GM18498 (cell line): ENCODE measurements around the gene PHACTR1.
"Not testable (repeated sequence)": the region's sequence is repeated elsewhere in the genome, so short reads cannot be mapped to it uniquely, and the experiment has no call there.

Source experiments
- ATAC-seq: cut with Tn5 transposase; IDR thresholded peaks from one replicate; pipeline ENCODE4 v1.9.1; 2021; ENCODE audit warnings: mild to moderate bottlenecking, moderate library complexity; ENCODE audit not compliant: unreplicated experiment

Gene PHACTR1

DNA sequence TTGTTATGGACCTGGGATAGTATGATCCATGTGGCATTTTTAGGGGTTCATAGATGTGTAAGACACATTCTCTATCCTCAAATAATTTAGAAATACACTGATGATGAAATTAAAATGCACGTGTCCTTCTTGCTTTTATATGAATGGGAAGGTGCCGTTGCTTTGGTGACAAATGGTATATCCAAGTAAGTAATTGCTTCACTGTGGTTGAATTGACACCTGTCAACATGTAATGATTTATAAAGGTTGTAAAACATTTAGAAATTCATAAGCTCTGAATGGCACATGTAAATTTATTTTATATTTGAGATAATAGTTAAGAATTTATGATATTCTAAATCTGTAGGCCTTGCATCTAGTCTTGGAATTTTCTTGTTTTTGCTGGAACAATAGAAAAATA lies 227.0 kb downstream of the PHACTR1 start:
- ATAC-seq = no peak

DNA sequence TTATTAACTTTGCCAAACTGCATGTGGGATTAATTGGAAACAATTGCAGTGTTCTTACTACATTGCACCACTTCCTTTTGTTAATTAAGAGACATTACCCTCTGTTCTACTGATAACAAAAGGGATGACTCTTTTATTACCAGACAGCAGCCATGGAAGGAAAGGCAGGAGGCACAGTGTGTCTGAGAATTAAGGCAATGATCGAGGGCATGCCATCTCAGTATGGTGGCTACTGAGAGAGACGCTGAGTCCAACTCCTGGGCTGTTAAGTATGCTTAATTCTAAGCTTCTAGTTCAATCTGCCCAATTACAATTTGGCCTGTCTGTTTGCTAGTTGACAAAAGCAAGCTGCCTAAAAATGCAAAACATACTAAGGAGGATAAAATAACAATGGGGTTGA lies 227.4 kb downstream of the PHACTR1 start:
- ATAC-seq = no peak

DNA sequence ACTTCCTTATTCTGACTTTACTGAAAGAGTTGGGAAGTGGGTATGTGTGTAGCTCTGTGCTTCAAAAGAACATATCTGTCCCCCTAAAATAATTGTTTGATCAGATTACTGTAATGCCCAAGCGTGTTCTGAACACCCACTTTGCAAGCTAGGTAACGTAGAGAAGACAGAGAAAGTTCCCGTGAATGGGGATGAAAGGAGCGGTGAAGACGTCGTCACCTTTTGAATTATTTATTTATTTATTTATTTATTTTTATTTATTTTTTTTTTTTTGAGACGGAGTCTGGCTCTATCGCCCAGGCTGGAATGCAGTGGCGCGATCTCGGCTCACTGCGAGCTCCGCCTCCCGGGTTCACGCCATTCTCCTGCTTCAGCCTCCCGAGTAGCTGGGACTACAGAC lies 228.0 kb downstream of the PHACTR1 start:
- not testable (repeated sequence) for ATAC-seq

DNA sequence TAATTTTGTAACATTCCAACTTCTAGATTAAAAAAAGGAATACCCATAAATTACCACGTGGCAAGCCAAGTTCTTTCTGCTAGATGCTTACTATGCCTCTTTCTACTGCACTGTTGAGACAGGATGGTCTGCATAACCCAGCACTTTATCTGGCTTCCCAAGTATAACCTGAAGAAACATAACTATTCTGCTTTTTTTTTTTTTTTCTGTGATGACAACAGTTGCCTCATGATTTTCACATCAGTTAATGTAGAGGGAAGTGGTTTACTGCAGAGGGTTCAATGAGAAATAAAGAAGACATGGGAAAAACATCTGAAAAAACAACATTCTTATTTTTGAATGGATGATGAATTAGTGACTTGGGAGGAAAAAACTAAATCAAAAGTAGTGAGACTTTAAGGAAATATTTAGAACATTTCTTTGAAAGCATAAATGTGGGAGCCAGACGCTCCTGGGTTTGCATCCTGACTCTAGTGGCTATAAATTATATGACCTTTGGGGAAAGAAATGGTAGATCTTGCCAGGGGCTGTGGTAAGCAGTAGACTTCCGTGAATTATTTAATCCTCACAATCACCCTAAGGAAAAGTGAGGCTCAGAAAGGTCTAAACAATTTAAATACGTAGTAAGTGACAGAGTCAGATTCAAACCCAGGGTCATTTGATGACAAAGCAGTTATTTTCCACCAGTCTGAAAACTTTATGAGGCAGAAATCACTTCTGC lies 230.7 kb downstream of the PHACTR1 start:
- no peak for ATAC-seq

DNA sequence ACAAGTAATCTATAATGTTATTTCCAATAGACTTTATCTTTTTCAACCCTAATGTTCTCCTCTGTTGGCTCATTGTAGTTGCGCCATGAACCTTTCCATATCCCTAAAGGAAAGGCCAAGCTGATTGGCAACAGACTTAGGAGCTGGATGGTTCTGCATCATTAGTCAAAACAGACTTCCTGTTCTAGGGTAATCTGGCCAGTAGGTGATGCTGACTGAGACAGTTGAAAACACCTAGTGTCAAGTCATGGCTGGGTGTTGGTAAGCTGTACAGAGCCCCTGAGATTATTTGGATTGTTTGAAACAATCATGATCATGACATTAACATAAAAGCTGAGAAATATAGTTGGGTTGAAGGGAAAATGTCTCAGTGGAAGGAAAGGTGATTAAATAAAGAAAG lies 231.4 kb downstream of the PHACTR1 start:
- ATAC-seq = no peak

DNA sequence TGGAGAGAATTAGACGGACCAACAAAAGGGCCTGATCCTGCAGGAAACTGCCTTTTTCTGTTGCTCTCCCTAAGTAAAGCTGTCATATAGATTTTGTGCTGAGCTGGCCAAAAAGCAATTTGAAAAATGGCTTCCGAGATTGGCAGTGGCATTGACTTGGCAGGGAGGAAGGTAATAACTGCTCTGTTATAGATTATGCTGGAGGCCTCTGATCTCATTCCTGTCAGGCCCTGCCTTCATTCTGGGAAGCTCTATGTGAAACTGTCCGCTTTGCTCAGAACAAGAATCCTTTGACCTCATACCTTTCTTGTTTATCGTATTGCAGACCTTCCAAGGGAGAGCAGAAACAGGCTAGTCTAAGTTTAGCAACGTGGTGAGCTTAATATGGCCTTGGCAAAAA lies 234.4 kb downstream of the PHACTR1 start:
- ATAC-seq = no peak

DNA sequence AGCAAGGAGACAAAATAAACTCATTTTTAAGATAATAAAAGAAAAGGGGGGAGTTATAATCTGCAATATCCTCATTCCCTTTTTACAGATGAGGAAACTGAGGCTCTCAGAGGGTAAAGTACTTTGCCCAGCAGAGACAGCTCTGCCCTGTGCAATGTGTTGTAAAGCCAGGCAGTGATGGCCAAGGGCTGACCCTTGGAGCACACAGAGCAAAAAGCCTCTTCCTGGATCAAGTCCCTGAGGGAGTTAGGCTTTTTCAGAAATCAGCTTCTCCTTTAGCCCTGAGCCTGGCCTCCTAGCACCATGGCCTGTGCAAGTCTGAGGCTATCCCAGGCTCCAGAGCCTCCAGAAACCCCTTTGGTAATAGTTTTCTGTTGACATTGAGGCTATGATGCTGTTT lies 234.8 kb downstream of the PHACTR1 start:
- ATAC-seq = no peak

DNA sequence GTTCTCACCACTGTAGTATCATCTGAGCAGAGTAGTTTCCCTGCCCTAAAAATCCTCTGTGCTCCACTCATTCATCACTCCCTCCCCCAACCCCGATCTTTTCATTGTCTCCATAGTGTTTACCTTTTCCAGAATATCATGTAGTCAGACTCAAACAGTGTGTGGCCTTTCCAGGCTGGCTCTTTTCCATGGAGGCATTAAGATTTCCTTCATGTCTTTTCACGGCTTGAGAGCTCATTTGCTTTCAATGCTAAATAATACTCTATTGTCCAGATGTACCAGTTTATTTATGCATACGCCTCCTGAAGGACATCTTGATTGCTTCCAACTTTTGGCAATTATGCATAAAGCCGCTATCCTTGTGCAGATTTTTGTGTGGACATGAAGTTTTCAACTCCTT lies 235.8 kb downstream of the PHACTR1 start:
- ATAC-seq = no peak

DNA sequence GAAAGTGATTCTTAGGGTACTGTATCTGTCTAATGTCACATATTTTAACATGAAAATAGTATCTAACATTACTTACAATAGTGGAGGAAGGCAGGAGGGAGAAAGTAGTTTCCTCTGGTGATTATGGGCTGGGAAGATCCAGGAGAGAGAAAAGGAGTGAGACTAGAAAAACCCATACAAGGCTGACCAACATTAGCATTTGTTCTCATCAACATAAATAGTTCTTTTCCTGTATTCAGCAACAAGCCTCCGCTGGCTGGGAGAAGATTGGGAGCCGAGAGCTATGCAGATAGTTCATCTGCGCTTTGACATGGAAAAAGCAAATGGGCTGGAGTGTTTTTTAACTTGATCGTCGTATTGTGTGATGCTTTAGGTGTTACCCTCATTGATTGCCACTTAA lies 239.4 kb downstream of the PHACTR1 start:
- no peak for ATAC-seq

DNA sequence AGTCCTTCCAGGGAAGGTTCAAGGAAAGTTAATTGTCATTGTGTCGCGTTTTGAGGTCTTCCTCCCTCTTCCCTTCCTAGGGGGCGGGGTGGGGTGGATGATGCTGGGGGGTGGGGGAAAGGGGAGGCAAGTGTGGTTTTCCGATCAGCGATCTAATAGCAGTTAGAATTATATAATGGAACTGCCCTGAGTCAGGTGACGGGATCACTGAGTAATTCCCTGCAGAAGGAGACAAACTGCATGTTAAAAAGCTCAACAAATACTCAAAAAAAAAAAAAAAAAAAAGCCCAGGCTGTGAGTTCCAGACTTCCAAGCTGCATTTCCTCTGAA lies 240.4 kb downstream of the PHACTR1 start:
- ATAC-seq = no peak

DNA sequence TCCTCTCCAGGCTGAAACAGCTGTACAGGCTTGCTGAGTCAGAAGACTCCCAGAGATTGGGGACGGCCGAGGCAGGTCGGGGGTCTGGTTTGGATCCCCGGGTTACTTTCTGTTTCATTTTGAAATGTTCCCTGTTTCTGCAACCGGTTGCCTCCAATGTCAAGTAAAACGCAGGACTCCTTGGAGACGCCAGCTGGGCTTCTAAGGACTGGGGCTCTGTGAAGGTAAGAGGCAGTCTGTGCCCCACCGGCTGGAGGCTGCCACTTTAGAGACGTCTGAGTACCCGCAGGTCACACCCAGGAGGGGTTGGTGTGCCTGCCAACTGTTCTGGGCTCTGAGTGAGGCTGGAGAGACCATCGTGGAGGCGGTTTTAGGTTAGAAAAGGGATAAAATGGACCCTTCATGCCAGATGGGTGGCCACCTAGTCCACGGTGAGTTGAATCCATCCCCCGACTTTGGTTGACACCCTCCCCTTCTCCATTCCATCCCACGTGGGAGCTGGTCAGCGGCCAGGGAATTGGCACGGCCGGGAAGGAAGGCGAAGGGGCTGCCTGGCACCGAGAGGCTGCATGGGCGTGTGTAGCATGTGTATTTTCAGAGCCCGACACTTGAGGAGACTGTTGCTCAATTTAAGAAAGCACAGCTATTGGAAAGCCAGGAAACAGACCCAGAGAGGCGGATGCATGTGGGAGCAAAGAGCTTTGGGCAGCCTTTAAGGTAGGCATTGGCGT lies 240.9 kb downstream of the PHACTR1 start:
- ATAC-seq = no peak

DNA sequence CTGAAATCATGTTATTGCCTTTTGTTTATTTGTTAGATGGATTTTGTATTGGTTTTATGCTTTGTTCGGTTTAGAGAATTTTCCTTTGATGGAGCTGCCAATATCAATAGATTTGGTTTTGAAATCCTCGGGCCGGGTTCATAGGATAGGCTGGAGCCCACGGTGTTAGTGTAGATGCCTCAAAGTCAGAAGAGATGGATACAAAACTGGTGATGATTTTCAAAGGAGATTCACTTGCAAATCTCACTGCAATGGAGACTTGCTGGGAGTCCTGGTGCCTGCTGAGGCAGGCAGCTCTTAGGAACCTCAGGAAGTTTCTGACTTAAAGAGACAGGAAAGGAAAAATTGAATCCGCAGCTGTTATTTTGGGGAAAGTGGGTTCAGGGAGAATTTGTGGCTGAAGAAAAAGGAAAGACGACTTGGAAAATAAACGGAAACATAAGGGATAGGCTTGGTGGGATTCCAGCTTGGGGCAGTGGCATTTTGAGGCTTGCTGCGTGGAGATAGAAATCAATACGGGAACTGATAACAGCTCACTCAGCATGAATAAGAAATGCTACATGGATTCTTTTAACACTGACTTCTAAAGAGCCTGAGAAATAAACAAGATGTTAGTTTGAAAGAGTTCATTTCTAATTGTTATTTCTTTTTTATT lies 241.6 kb downstream of the PHACTR1 start:
- ATAC-seq = no peak

DNA sequence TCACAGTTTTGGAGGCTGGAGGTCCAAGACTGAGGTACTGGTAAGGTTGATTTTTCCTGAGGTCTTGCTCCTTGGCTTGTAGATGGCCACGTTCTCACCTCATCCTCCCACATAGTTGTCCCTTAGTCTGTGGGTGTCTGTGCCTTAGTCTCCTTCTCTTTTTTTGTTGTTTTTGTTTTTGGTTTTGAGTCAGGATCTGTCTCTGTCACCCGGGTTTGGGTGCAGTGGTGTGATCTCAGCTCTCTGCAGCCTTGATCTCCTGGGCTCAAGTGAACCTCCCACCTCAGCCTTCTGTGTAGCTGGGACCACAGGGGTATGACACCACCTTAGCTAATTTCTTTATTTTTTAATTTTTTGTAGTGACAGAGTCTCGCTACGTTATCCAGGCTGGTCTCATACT lies 245.2 kb downstream of the PHACTR1 start:
- no peak for ATAC-seq

DNA sequence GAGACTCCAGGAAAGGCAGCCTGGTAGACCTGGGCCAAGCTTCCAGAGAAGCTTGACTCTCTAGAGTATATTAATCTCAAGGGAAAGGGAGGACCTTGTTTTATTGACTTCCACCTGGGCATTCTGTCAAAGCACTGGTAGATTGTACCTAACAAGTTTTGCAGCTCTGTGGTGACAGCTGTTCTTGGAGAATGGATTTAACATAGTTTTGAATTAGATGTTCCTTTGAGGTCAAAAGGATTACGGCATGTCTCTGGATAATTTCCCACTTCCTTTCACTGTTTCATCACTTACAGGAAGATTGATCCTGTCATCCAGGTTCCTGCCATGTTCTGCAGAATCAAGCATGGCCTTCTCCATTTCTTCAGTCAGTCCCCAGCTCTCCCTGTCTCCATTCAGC lies 246.0 kb downstream of the PHACTR1 start:
- no peak for ATAC-seq

DNA sequence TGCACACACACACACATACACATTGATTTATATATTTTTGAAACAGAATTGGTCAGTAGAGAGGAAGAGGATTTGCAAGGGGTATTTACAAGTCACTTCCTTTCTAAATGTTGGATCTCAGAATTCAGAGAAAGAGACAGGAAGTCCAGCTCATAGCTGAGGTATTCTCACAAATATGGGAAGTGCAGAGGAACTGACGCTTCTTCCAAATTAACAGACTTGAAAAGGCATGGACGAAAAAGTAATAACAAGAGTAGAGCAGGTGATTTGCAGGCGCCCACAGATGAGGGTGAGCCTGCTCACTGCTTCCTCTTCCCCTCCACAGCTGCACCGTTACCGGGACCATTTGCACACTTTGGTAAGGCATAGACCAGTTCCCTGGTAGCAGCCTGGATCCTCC lies 246.4 kb downstream of the PHACTR1 start:
- ATAC-seq = no peak

DNA sequence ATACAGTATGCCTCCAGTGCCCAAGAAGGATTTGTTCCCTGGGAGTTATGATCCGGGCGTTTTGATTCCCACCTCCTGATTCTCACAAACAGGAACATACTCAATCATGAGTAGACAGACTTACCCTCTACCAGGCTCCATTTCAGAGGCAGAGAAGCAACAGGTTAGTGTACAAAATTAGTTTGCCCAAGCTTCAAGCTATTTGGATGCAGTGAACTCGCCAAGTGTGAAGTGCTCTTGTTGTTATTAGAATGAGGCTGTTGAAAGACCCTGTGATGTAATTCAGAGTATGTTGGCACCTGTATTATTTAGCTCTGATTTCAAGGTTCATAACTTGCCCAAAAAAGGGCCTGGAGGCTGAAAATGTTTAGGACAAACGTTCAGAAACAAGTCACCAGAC lies 247.0 kb downstream of the PHACTR1 start:
- ATAC-seq = no peak

DNA sequence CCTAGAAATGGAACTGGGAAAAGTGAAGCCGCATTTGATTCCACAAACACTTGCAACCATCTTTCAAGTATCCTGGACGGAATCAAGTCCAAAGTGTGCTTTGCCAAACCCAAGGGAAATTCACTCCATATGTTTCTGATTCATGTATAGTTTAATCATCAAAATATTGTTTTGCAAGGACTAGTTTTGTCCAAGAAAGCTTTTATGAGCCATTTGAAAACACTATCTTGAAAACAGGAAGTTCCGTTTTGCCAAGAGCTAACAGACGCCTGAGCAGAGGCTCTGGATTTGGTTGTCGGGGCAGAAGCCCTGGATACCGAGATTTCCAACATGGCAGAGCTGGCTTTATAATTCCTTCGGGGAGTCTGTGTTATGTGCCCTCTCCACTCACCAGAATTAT lies 251.1 kb downstream of the PHACTR1 start:
- no peak for ATAC-seq

DNA sequence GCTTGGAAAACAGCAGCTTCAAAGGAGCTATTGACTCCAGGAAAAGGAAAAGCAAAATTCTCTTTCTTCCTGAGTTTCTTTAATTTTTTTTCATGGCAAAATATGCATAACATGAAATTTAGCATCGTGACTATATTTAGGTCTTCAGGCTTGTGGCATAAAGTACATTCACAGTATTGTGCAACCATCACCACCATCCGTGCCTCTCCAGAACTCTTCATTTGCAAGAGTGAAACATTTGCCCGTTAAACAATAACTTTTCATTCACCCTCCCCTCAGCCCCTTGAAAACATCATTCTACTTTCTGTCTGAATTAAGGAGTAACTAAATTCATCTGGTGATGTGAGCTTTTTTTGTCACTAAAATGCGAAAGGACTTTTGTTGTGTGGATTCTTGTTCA lies 251.7 kb downstream of the PHACTR1 start:
- no peak for ATAC-seq

DNA sequence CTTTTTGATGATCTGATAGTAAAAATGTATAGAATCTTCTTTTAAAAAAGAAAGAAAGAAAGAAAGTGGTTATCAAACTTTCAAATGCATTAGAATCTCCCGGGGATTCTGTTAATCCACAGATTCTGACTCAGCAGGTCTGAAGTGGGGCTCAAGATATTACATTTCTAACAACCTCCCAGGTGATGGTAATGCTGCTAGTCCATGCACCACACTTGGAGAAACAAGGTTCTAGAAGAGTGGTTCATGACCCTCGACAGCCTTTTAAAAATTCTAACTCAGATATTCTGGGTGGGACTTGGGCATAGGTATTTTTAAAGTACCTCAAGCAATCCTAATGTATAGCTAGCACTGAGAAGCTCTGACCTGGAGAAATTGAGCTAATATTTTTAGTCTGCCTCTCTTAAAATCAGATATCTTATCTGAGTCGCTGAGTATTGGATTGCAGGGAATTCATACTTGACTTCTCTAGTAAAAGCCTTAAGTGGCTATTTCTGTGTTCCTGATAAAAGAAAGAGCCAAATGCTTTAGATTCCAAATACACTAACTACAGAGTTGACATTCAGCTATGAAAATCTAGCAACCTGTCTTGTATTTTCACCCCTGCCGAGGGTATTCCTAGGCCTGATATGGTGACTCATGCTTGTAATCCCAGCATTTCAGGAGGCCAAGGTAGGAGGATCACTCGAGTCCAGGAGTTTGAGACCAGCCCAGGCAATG lies 252.4 kb downstream of the PHACTR1 start:
- ATAC-seq = no peak

DNA sequence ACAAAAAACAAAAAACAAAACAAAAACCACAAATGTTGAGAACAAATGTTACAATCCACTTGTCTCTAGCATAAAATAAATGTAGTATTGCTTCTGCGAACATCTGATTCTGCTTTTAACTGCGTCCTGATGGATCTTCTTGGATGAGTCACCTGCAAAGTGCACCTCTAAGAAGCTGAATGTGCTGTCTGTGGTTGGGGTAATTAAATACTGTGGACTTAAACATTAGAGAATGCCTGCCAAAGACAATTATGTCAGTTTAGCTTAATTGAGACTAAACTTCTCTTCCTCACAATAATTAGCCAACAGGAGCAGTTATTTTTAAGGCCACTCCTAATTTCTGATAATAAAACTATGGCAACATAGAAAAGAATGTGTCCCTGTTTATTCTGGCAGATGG lies 253.4 kb downstream of the PHACTR1 start:
- ATAC-seq = no peak

DNA sequence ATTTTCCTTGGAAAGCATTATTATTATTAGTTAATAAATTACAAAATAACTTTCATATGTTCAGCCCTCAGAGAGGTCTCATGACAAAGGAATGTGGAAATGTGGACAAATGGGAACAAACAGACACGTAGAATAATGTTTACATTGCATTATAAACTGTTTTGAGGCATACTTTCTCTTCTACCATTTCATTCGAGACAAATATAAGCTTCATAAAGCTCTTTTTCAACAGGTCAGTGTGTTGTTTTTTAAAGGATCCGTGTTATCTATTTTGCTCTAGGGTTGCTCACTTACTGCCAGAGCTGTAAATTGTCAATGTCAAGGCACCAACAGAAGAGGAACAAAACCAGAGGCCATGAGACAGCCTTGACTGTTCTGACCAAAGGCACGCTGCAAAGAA lies 256.8 kb downstream of the PHACTR1 start:
- ATAC-seq = no peak

DNA sequence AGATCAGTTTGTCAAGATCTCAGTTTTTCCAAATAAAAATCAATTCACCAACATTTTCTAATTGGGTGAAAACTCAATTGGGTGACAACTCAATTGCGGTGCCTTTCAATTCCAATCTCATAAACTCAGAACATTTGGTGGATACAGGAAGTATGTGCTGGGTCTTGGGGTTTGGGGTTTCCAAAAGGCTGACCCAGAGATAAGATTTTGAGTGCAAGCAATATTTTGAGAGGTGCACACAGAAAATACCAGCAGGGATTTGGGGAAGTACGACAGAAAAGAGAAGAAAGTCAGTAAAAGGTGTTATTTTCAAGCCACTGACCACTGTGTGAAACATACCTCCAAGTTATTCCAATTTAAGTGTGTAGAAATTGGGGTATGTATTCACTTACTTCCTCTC lies 258.0 kb downstream of the PHACTR1 start:
- no peak for ATAC-seq
